Testis (tissue), 2 donors: Measurements from ENCODE around the gene FGF12.

Experiments used
- CTCF ChIP-seq, 3 experiments: fragments of 450-650 bp in 2 of 3; fragments of 200-600 bp in 1 of 3; sonication (generic) in 1 of 3; IDR thresholded peaks; one replicate each; pipeline ENCODE4 v1.5.1; 2016 to 2019; ENCODE audit warnings: antibody characterized with exemption in 3 of 3, mild to moderate bottlenecking in 2 of 3, moderate library complexity in 1 of 3
- POLR2A ChIP-seq: fragments of 450-650 bp; IDR thresholded peaks from one replicate; pipeline ENCODE4 v1.6.1; 2017; ENCODE audit warnings: antibody characterized with exemption, mild to moderate bottlenecking, moderate library complexity

GRCh38 chr3:192188218-192188835 lies 539.0 kb downstream of the FGF12 start:
- TF ChIP-seq CTCF (IDR thresholded peaks at IDR 0.05) (peak; percentile 35 to 59 (median 48)), POLR2A (no peak)
